ENCODE measurements around the gene DYSF. TPM values are rescaled to one million over a fixed set of nuclear protein-coding genes. Genes with fewer than 3 reads are reported as not detected.

Gene DYSF
- total and polyA plus RNA-seq, 2 donors (not counting 3 experiments of a cell fraction or from before 2014, with no cell fraction given) = 50.9 to 152 TPM

- Histone ChIP-seq H3K9ac (replicated peaks; ENCODE audit: extremely low read depth, insufficient read depth, low read length) (no peak overlapping the region), H3K4me3 (replicated peaks in 1 of 3; ENCODE audit: insufficient read depth in 1 of 3, low read depth in 1 of 3, low read length in 3 of 3) (no peak overlapping the region), H3K4me1 (ENCODE audit: control insufficient read depth, extremely low read depth, insufficient read depth, low read length) (peaks cover 15% of the 10 kb centered on the region), H3K36me3 (ENCODE audit: control insufficient read depth in 2 of 2, extremely low read depth in 1 of 2, insufficient read depth in 2 of 2, low read length in 2 of 2) (no peaks in the 10 kb centered on the region), H3K79me2 (ENCODE audit: control insufficient read depth, insufficient read depth, low read length) (no peaks in the 10 kb centered on the region), H3K27me3 (ENCODE audit: control insufficient read depth in 2 of 2, insufficient read depth in 2 of 2, low read length in 2 of 2) (peaks cover 0 to 4% of the 10 kb centered on the region in 2 experiments), H3K9me1 (replicated peaks; ENCODE audit: control insufficient read depth, extremely low read depth, insufficient read depth, low read length) (no peaks in the 10 kb centered on the region), H2AFZ (ENCODE audit: low read depth, low read length) (no peak overlapping the region), H3K27ac (ENCODE audit: insufficient read depth, low read depth, low read length) (no peak overlapping the region), H3K4me2 (ENCODE audit: insufficient read depth, low read length) (no peak overlapping the region), H3K9me3 (replicated peaks; ENCODE audit: control insufficient read depth, insufficient read depth, low read length) (no peaks in the 10 kb centered on the region), H4K20me1 (replicated peaks; ENCODE audit: control insufficient read depth, extremely low read depth, insufficient read depth, low read length) (no peaks in the 10 kb centered on the region)
- DNase-seq (ENCODE audit: low read depth, low spot score) = no peak
- no TSS peak for BruUV-seq (replicated peaks)
- POLR2A ChIA-PET = no interaction called here
- FAIRE-seq = no peak
- TF ChIP-seq CTCF (IDR thresholded peaks at IDR 0.05; ENCODE audit: extremely low read depth in 1 of 2, insufficient read depth in 1 of 2, low read depth in 1 of 2, low read length in 2 of 2) = no peak
- TF ChIP-seq GATA2 (IDR thresholded peaks at IDR 0.05; ENCODE audit: insufficient read depth, insufficient read length, low read depth, low read length) = no peak
- no peak for TF ChIP-seq POLR2AphosphoS5 (IDR thresholded peaks at IDR 0.05; ENCODE audit: insufficient read depth, low read depth, low read length)
- TF ChIP-seq JUN (IDR thresholded peaks at IDR 0.05; ENCODE audit: borderline replicate concordance, insufficient read depth, insufficient read length, low read depth) = no peak
- no peak for TF ChIP-seq MYC (IDR thresholded peaks at IDR 0.05; ENCODE audit: low read depth, low read length)
- no peak for TF ChIP-seq EZH2 (IDR thresholded peaks at IDR 0.05; ENCODE audit: borderline replicate concordance, low read depth, low read length, severe bottlenecking)
- TF ChIP-seq FOS (IDR thresholded peaks at IDR 0.05; ENCODE audit: borderline replicate concordance, insufficient read depth, low read length) = no peak
- TF ChIP-seq MAX (IDR thresholded peaks at IDR 0.05; ENCODE audit: insufficient read depth, insufficient read length) = no peak
- TF ChIP-seq POLR2A (IDR thresholded peaks at IDR 0.05; ENCODE audit: low read depth, low read length) = no peak
- dilution Hi-C loops (cut with MboI; ENCODE audit: extremely low pct_ligation_motif_present, low sequenced_read_pairs) = no loop called here
- intact Hi-C loops (cut with micrococcal nuclease) = no loop called here
- CTCF ChIA-PET = interaction anchor here (0.6 kb wide), 1 partner anchor 76 kb away, joined by 3 read pairs; no protein-coding TSS in a partner anchor
Measured at GRCh38 chr2:71719520-71720282, 266.3 kb downstream of the DYSF start.

Measured in endothelial cell of umbilical vein (primary cell).